ENCODE data around the gene ZNF845. TPM values are rescaled to one million over a fixed set of nuclear protein-coding genes. Genes with fewer than 3 reads are reported as not detected.

The ZNF845 gene
- polyA plus RNA-seq, 1 donor (not counting 4 experiments of a cell fraction or from before 2014, with no cell fraction given) = 4.4 TPM

DNA sequence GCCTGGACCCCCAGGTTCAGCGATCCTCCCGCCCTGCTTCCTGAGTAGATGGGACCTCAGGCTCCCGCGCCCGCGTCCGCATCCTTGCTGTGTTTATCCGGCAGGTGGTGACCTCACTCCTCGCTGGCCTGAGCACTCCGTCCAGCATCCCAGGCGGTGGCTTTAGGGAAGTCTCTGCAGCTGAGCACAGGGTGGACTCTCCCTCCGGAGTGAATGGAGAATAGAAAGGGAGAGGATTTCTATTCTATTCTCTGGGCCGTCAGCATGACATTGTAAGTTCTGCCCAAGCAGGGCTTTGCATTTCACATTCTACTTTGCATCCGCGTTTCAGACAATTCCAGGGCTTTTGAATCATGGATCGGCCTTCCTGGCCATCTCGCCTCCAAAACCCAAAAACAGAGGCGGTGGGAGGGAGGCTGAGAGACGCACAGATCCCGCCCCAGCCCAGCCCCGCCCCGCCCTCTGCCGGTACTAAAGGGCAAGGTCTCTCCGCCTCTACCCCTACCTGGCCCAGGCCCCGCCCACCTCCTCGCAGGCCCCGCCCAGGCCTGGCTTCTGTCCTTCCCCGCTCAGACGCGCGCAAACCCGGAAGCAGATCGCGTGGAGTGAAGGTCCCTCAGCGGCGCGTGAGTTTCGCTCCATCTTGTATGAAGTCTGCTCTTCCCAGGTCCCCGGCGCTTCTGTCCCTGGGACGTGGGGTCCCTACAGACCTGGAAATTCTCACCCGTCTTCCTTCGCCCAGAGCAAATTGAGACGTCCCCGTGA is 31.8 kb downstream of the ZNF845 start, which contains the start of gene ZNF525:
Gene ZNF525, plus strand, starts transcription at position 572 of the 765 bp plus-strand sequence. CDS start 6,577 bp downstream, outside the sequence.
- Histone ChIP-seq H3K27ac (ENCODE audit: control insufficient read depth, insufficient read depth, low read length) (peak within 1 kb of the TSS; percentile 75), H2AFZ (ENCODE audit: control insufficient read depth, low read length) (peak within 1 kb of the TSS; percentile 94), H3K27me3 (ENCODE audit: control insufficient read depth, extremely low read depth, insufficient read depth, low read length) (no peaks in the 10 kb centered on the region), H3K4me1 (ENCODE audit: control insufficient read depth, extremely low read depth, insufficient read depth, low read length) (peaks cover 6% of the 10 kb centered on the region), H3K36me3 (ENCODE audit: control insufficient read depth in 2 of 2, extremely low read depth in 1 of 2, insufficient read depth in 2 of 2, low read length in 2 of 2) (no peaks in the 10 kb centered on the region), H3K9ac (ENCODE audit: control insufficient read depth, extremely low read depth, insufficient read depth, low read length) (peak within 1 kb of the TSS; percentile 83), H3K4me3 (ENCODE audit: control insufficient read depth in 2 of 3, extremely low read depth in 1 of 3, insufficient read depth in 2 of 3, low read depth in 1 of 3, low read length in 3 of 3) (peak within 1 kb of the TSS; percentile 76 to 92 (median 84)), H4K20me1 (ENCODE audit: control insufficient read depth, extremely low read depth, insufficient read depth, low read length) (no peaks in the 10 kb centered on the region), H3K79me2 (ENCODE audit: control insufficient read depth, insufficient read depth, low read length) (peaks cover 6% of the 10 kb centered on the region), H3K9me3 (ENCODE audit: control insufficient read depth, low read depth, low read length) (no peaks in the 10 kb centered on the region), H3K4me2 (ENCODE audit: control insufficient read depth, extremely low read depth, insufficient read depth, low read depth, low read length) (peak within 1 kb of the TSS; percentile 86), H3K9me1 (ENCODE audit: control insufficient read depth, extremely low read depth, insufficient read depth, low read length) (no peaks in the 10 kb centered on the region)
- DNase-seq (ENCODE audit: low read depth, low spot score) (peak; percentile 55), FAIRE-seq (no peak)
- no peak for TF ChIP-seq EZH2 (IDR thresholded peaks at IDR 0.05; ENCODE audit: low read length)
- TF ChIP-seq, protein P1, sequence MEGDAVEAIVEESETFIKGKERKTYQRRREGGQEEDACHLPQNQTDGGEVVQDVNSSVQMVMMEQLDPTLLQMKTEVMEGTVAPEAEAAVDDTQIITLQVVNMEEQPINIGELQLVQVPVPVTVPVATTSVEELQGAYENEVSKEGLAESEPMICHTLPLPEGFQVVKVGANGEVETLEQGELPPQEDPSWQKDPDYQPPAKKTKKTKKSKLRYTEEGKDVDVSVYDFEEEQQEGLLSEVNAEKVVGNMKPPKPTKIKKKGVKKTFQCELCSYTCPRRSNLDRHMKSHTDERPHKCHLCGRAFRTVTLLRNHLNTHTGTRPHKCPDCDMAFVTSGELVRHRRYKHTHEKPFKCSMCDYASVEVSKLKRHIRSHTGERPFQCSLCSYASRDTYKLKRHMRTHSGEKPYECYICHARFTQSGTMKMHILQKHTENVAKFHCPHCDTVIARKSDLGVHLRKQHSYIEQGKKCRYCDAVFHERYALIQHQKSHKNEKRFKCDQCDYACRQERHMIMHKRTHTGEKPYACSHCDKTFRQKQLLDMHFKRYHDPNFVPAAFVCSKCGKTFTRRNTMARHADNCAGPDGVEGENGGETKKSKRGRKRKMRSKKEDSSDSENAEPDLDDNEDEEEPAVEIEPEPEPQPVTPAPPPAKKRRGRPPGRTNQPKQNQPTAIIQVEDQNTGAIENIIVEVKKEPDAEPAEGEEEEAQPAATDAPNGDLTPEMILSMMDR (optimal IDR thresholded peaks at IDR 0.05 in 1 of 3, IDR thresholded peaks at IDR 0.05 in 1 of 3, conservative IDR thresholded peaks at IDR 0.05 in 1 of 3; ENCODE audit: extremely low read depth in 1 of 3, insufficient read depth in 2 of 3, low read length in 3 of 3) = peak; percentile 11 to 34 (median 24)
- dilution Hi-C loops (cut with MboI; ENCODE audit: extremely low pct_ligation_motif_present, low sequenced_read_pairs) = no loop called here

DNA sequence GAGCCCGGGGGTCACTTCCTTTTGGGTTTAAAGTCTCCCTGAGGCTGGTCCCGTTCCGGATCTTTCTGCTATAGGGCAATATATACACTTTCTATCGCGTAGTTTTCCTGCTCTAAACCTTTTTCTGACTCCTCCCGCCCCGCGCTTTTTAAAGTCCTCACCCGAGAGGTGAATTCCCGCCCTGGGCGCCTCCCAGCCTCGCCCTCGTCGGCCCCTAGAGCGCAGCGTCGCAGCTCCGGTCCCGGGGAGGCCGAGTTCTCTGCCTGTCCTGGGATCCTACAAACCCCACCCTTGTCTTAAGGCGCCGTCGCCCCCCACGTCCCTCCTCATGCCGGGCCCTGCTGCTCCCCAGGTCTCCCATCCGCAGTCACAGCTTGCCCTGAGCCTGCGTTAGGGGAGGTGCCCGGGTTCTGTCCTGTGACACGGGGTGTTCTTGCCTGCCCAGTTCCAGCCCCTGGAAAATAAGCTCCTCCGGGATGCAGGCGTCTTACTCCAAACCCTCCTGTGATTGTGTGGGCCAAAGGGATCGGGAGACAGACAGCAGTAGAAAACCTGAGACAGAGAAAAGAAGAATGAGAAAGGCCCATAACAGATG is 32.4 kb downstream of the ZNF845 start:
- Histone ChIP-seq H3K9me3 (ENCODE audit: control insufficient read depth, low read depth, low read length) (no peaks in the 10 kb centered on the region), H4K20me1 (ENCODE audit: control insufficient read depth, extremely low read depth, insufficient read depth, low read length) (no peaks in the 10 kb centered on the region)
- dilution Hi-C loops (cut with MboI; ENCODE audit: extremely low pct_ligation_motif_present, low sequenced_read_pairs) = no loop called here

More for the DNA sequence above, 32.4 kb downstream of the ZNF845 start:
- H3K4me1 ChIP-seq (ENCODE audit: control insufficient read depth, extremely low read depth, insufficient read depth, low read length) = peaks cover 6% of the 10 kb centered on the region
- DNase-seq (ENCODE audit: low read depth, low spot score) = no peak
- peak overlapping the region; percentile 76 to 92 (median 84) for H3K4me3 ChIP-seq (ENCODE audit: control insufficient read depth in 2 of 3, extremely low read depth in 1 of 3, insufficient read depth in 2 of 3, low read depth in 1 of 3, low read length in 3 of 3)
- no peaks in the 10 kb centered on the region for H3K36me3 ChIP-seq (ENCODE audit: control insufficient read depth in 2 of 2, extremely low read depth in 1 of 2, insufficient read depth in 2 of 2, low read length in 2 of 2)
- peaks cover 6% of the 10 kb centered on the region for H3K79me2 ChIP-seq (ENCODE audit: control insufficient read depth, insufficient read depth, low read length)
- no peak for FAIRE-seq
- H3K4me2 ChIP-seq (ENCODE audit: control insufficient read depth, extremely low read depth, insufficient read depth, low read depth, low read length) = peak overlapping the region; percentile 82
- peak overlapping the region; percentile 83 for H3K9ac ChIP-seq (ENCODE audit: control insufficient read depth, extremely low read depth, insufficient read depth, low read length)
- no peaks in the 10 kb centered on the region for H3K27me3 ChIP-seq (ENCODE audit: control insufficient read depth, extremely low read depth, insufficient read depth, low read length)
- no peaks in the 10 kb centered on the region for H3K9me1 ChIP-seq (ENCODE audit: control insufficient read depth, extremely low read depth, insufficient read depth, low read length)
- H2AFZ ChIP-seq (ENCODE audit: control insufficient read depth, low read length) = peak overlapping the region; percentile 94
- H3K27ac ChIP-seq (ENCODE audit: control insufficient read depth, insufficient read depth, low read length) = peak overlapping the region; percentile 75
- TF ChIP-seq, protein P1 (optimal IDR thresholded peaks at IDR 0.05 in 1 of 3, IDR thresholded peaks at IDR 0.05 in 1 of 3, conservative IDR thresholded peaks at IDR 0.05 in 1 of 3; ENCODE audit: extremely low read depth in 1 of 3, insufficient read depth in 2 of 3, low read length in 3 of 3) = no peak

Measured in keratinocyte (primary cell).